Iris pigment epithelial cell (primary cell): ENCODE results near the gene RNF187.

Experiments
- DNase-seq: peaks from one replicate; pipeline ENCODE4 v3.0.0-alpha.2; 2011; ENCODE audit warnings: low read depth

Gene RNF187

DNA sequence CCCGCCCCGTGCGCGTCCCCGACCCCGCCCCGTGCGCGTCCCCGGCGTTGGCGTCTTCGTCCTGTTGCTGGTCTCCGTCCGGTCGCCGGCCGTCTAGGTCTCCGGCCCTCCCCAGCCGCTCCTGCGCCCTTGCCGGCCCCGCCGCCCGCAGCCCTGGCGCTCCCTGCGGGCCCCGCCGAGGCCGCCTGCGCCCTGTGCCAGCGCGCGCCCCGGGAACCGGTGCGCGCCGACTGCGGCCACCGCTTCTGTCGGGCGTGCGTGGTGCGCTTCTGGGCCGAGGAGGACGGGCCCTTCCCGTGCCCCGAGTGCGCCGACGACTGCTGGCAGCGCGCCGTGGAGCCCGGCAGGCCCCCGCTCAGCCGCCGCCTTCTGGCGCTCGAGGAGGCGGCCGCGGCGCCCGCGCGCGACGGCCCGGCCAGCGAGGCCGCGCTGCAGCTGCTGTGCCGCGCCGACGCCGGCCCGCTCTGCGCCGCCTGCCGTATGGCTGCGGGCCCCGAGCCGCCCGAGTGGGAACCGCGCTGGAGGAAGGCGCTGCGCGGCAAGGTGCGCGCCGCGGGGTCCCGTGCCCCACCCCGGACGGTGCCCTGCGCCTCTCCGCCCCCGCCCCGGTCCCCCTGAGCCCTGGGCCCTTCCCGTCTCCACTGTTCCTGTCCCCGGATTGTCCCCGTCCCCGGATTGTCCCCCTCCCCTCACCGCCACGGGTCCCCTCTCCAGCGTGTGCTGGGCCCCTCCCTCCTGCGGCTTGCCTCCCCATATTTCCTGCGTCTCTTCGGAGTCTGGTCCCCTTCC is at the start of gene RNF187:
Gene RNF187 (plus strand): TSS at position 47 of the 789 bp plus-strand sequence.
- peak; percentile 44 for DNase-seq

GRCh38 chr1:228437424-228437962 is 49.7 kb upstream of the RNF187 start:
- DNase-seq = no peak

- DNase-seq = no peak
Observed at GRCh38 chr1:228438266-228438665, 48.9 kb upstream of the RNF187 start.

GRCh38 chr1:228440761-228441500 is 46.3 kb upstream of the RNF187 start:
- no peak for DNase-seq

- no peak for DNase-seq
Observed at GRCh38 chr1:228443395-228443794, 43.8 kb upstream of the RNF187 start.

DNA sequence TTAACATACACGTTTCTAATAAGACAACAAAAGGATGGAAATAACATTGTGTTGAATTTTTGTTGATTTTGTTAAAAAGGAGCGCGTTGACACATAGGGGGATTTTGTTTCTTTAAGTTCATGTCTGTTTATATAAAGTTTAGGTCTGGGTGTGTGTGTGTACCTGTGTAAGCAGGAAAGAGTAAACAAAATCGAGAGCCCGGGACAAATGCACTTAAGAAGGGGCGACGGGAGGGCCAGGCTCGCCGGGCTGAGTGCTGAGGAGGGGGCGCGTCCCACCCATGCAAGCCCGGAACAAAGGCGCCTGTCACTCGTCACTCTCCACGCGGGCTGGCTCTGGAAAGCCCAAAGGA is 41.7 kb upstream of the RNF187 start:
- DNase-seq = no peak

GRCh38 chr1:228445843-228446650 is 41.1 kb upstream of the RNF187 start:
- DNase-seq = peak; percentile 66

DNA sequence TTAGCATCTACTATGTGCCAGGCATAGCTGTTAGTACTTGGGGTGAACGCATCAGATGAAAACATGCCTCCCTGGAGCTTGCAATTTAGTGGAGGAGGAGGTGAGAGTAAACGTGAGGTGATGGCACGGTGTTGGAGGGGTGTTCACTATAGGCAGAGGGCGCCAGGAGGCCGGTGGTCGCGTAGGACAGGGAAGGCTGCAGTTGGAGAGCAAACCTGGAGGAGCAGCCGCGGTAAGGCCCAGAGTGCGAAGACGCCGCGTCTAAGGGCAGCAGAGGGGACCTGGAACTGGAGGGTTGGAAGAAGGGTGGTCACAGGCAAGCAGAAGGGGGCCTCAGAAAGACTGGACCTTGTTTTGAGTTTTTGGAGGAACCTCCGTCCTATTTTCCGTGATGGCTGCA is 40.3 kb upstream of the RNF187 start:
- no peak for DNase-seq

- DNase-seq = no peak
Observed at GRCh38 chr1:228448372-228448771, 38.8 kb upstream of the RNF187 start.

GRCh38 chr1:228450200-228450599 is 37.0 kb upstream of the RNF187 start:
- no peak for DNase-seq

DNA sequence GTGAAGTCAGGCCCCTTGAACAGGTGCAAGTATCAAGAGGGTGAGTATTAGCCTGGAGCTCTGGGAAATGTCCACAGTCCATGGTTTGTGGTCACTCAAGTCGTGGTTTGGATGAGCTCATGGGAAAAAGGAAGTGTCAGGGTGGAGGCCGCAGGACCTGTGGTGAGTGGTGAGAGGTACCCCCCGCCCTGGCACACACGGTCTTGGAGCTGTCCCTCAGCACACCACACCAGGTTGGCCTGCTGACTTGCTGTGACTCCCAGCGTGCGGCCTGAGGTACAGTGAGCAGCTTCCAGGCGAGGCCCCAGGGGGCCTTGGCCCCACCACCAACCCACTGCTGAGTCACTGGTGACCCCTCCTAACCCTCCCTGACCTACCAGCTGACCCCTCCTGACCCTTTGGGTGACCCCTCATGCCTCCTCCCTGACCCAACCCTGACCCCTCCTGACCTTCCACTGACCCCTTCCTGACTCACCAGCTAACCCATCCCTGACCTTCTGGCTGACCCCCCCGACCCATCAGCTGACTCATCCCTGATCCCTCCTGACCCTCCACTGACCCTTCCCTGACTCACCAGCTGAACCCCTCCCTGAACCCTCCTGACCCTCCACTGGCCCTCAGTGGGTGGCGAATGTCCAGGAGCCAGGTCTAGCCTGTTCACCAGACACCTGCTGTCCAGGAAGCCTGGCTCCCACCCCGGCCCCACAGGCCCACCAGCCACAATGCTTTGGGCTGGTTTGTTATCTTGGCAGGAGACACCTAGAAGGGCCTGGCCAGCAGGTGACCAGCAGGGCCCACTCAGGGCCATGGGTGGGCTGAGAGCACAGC is 34.8 kb upstream of the RNF187 start:
- peak; percentile 20 for DNase-seq

GRCh38 chr1:228453022-228453560 is 34.1 kb upstream of the RNF187 start:
- no peak for DNase-seq

DNA sequence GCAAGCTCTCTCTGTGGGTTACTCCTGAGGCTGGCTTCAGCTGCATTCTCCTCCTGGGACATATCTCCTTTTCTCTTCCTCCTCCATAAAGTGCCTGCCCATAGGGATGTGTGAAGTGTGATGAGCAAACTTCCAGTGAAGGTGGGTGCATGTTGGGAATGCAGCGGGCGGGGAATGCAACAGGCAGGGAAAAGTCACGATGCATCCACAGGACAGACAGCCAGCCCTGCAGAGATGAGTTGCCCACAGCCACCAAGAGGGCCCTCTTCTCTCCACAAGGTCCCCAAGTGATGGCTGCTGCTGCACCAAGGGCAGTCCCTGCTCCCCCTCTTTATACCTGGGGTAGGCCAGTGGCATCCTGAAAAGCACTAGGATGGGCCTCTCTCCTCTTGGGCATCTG is 33.6 kb upstream of the RNF187 start:
- DNase-seq = no peak

- DNase-seq = no peak
Observed at GRCh38 chr1:228454238-228454637, 32.9 kb upstream of the RNF187 start.

DNA sequence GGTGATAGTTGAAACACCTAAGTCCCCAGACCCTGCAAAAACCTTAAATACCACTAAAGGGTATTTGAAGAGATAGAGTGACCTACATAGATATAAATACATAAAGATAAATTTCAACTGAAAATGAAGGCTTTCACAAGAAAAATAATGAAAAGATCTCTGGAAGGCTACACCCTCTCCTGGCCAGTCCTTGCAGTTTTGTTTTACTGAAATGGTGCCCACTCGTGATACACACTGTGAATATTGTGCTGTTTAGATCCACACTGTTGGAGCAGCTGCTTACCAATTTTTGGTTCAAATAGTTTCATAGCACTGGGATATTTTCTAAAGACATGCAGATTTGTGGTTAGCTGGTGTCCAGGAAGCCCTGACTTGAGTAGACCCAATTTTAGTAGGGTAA is 31.5 kb upstream of the RNF187 start:
- DNase-seq = peak; percentile 40

DNA sequence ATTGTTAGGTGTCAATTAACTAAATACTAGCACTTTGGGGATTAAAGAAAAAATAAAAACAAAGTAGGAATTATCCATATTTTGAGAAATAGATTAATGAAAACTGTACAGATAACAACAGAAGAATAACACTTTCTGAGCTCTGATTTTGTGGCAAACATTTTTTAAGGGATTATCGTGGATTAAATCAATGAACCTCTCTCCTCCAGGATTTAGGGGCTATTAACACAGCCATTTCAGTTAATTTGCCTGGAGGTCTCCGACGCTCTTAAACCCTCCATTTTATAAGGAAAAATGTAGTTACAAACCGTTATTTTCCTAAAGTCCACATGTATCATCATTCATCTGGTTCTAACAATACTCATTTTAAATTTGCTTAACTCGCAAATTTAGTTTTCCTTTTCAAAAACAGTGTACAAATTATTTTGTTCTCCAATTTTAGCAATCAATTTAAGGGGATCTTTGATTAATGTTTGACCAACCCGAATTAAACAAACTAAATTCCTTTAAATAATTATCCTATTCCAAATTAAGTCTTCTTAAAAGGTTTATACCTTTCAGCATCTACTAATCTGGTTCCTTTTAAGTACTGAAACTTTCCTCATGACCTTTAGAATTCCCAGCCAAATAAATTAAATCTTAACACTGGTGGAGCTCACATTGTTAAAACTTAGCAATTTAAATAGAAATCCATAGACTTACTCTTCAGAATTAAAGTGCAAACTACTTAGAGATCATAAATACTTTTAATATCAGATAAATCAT is 30.7 kb upstream of the RNF187 start:
- no peak for DNase-seq

GRCh38 chr1:228457017-228457395 is 30.2 kb upstream of the RNF187 start:
- peak; percentile 4 for DNase-seq

GRCh38 chr1:228457396-228458176 is 29.6 kb upstream of the RNF187 start:
- DNase-seq = peak; percentile 99

- peak; percentile 86 for DNase-seq
Observed at GRCh38 chr1:228459091-228459993, 27.8 kb upstream of the RNF187 start.
